Activated CD8-positive, alpha-beta memory T cell treated with anti-CD3 and anti-CD28 coated beads, Interleukin-2, amount 10 ng/mL, durations not matched to agents 7 days and 5 days (primary cell): ENCODE results near the gene PIK3R3. TPM values are rescaled to one million over a fixed set of nuclear protein-coding genes. Genes with fewer than 3 reads are reported as not detected.
A peak's percentile ranks its signal among the peaks of the same experiment; 100 is the strongest.

Source experiments
- ATAC-seq: fragments of 150-1000 bp; cut with Tn5 transposase; one replicate; pipeline ENCODE4 v1.10.0; 2021; ENCODE audit warnings: moderate library complexity
- CTCF ChIA-PET: fragments of 350-600 bp; sonication (Branson Sonifier 250); formaldehyde crosslinking; loops from one replicate; lab custom pipeline; 2021; ENCODE audit warnings: antibody characterized with exemption; lab: Charles Lee
- DNase-seq: peaks from one replicate; pipeline ENCODE4 v3.0.0-alpha.2; 2020
- H3K27ac Mint-ChIP-seq: one replicate; pipeline ENCODE4 v1.8.0; 2021; ENCODE audit warnings: mild to moderate bottlenecking, mixed read lengths
- H3K27me3 Mint-ChIP-seq: one replicate; pipeline ENCODE4 v1.8.0; 2021; ENCODE audit warnings: mixed read lengths
- H3K36me3 Mint-ChIP-seq: one replicate; pipeline ENCODE4 v1.8.0; 2021; ENCODE audit warnings: mild to moderate bottlenecking, mixed read lengths
- H3K4me1 Mint-ChIP-seq: one replicate; pipeline ENCODE4 v1.8.0; 2021; ENCODE audit warnings: mixed read lengths
- H3K4me3 Mint-ChIP-seq: one replicate; pipeline ENCODE4 v1.8.0; 2021; ENCODE audit warnings: mild to moderate bottlenecking, moderate library complexity, mixed read lengths
- H3K9me3 Mint-ChIP-seq: one replicate; pipeline ENCODE4 v1.8.0; 2022; ENCODE audit warnings: low read depth, mixed read lengths
- total RNA-seq, 2 experiments: library from RNA; stranded (reverse); gene quantifications; one replicate each; pipeline ENCODE4 v1.2.3, GENCODE V29; 2021

Gene PIK3R3
- total RNA-seq, 2 experiments from 2014 or later, result 6.7 to 9.6 TPM

GRCh38 chr1:46169811-46170454 is 37.5 kb upstream of the PIK3R3 start:
- Mint-ChIP-seq H3K36me3 (no peaks in the 10 kb centered on the region), H3K27ac (no peak overlapping the region), H3K9me3 (no peaks in the 10 kb centered on the region), H3K4me1 (peaks cover 17% of the 10 kb centered on the region), H3K27me3 (peaks cover 22% of the 10 kb centered on the region), H3K4me3 (no peak overlapping the region)
- CTCF ChIA-PET, result interaction anchor here (1.6 kb wide), 1 partner anchor 133 kb away, joined by 4 read pairs; no protein-coding TSS in a partner anchor
- no peak for ATAC-seq
- no peak for DNase-seq

- no peak overlapping the region for H3K4me3 Mint-ChIP-seq
These were observed 36.0 kb upstream of the PIK3R3 start for GRCh38 chr1:46168477-46168876.

GRCh38 chr1:46166521-46167462 is 34.4 kb upstream of the PIK3R3 start:
- Mint-ChIP-seq H3K4me1 (peaks cover 17% of the 10 kb centered on the region), H3K27me3 (peaks cover 22% of the 10 kb centered on the region), H3K4me3 (peak overlapping the region; percentile 77), H3K27ac (peak overlapping the region; percentile 85), H3K36me3 (no peaks in the 10 kb centered on the region), H3K9me3 (no peaks in the 10 kb centered on the region)
- CTCF ChIA-PET, result interaction anchor here (0.9 to 3.4 kb wide), 10 partner anchors 11 to 131 kb away, joined by 3 to 10 read pairs (median 4); no protein-coding TSS in a partner anchor
- DNase-seq, result peak; percentile 68
- peak; percentile 81 for ATAC-seq

More at GRCh38 chr1:46168477-46168876, 36.0 kb upstream of the PIK3R3 start:
- Mint-ChIP-seq H3K4me1 (peaks cover 17% of the 10 kb centered on the region), H3K27me3 (peaks cover 22% of the 10 kb centered on the region), H3K36me3 (no peaks in the 10 kb centered on the region), H3K27ac (no peak overlapping the region), H3K9me3 (no peaks in the 10 kb centered on the region)
- ATAC-seq (no peak), DNase-seq (no peak)
- CTCF ChIA-PET, result interaction anchor here (0.7 to 3.4 kb wide), 4 partner anchors 11 to 180 kb away, joined by 3 to 10 read pairs (median 5); no protein-coding TSS in a partner anchor

GRCh38 chr1:46160212-46160611 is 27.8 kb upstream of the PIK3R3 start:
- ATAC-seq, result no peak
- Mint-ChIP-seq H3K4me1 (no peaks in the 10 kb centered on the region), H3K36me3 (no peaks in the 10 kb centered on the region), H3K4me3 (no peak overlapping the region), H3K9me3 (no peaks in the 10 kb centered on the region), H3K27me3 (no peaks in the 10 kb centered on the region), H3K27ac (no peak overlapping the region)
- CTCF ChIA-PET, result interaction anchor here (0.7 kb wide), 1 partner anchor 63 kb away, joined by 3 read pairs; no protein-coding TSS in a partner anchor
- DNase-seq, result no peak

- CTCF ChIA-PET, result no interaction called here
- Mint-ChIP-seq H3K4me1 (no peaks in the 10 kb centered on the region), H3K36me3 (no peaks in the 10 kb centered on the region), H3K27me3 (no peaks in the 10 kb centered on the region), H3K9me3 (no peaks in the 10 kb centered on the region), H3K4me3 (no peak overlapping the region), H3K27ac (no peak overlapping the region)
- ATAC-seq (no peak), DNase-seq (no peak)
These were observed 27.1 kb upstream of the PIK3R3 start for GRCh38 chr1:46159516-46159915.

GRCh38 chr1:46158312-46159281 is 26.2 kb upstream of the PIK3R3 start:
- no peak overlapping the region for H3K4me3 Mint-ChIP-seq
- H3K27ac Mint-ChIP-seq, result no peak overlapping the region
- H3K36me3 Mint-ChIP-seq, result no peaks in the 10 kb centered on the region
- H3K27me3 Mint-ChIP-seq, result no peaks in the 10 kb centered on the region
- no peak for DNase-seq
- no peak for ATAC-seq
- H3K9me3 Mint-ChIP-seq, result no peaks in the 10 kb centered on the region
- no peaks in the 10 kb centered on the region for H3K4me1 Mint-ChIP-seq
- CTCF ChIA-PET, result no interaction called here

GRCh38 chr1:46157916-46158311 is 25.5 kb upstream of the PIK3R3 start:
- DNase-seq (no peak), ATAC-seq (no peak)
- Mint-ChIP-seq H3K9me3 (no peaks in the 10 kb centered on the region), H3K27me3 (no peaks in the 10 kb centered on the region), H3K27ac (no peak overlapping the region), H3K36me3 (no peaks in the 10 kb centered on the region), H3K4me1 (no peaks in the 10 kb centered on the region), H3K4me3 (no peak overlapping the region)
- CTCF ChIA-PET, result no interaction called here

GRCh38 chr1:46153732-46154131 is 21.3 kb upstream of the PIK3R3 start:
- Mint-ChIP-seq H3K9me3 (no peaks in the 10 kb centered on the region), H3K27ac (no peak overlapping the region), H3K4me3 (no peak overlapping the region), H3K4me1 (no peaks in the 10 kb centered on the region), H3K36me3 (no peaks in the 10 kb centered on the region), H3K27me3 (peaks cover 3% of the 10 kb centered on the region)
- DNase-seq (no peak), ATAC-seq (no peak)
- CTCF ChIA-PET, result no interaction called here

GRCh38 chr1:46153228-46153627 is 20.8 kb upstream of the PIK3R3 start:
- Mint-ChIP-seq H3K4me3 (no peak overlapping the region), H3K36me3 (no peaks in the 10 kb centered on the region), H3K27ac (no peak overlapping the region), H3K4me1 (no peaks in the 10 kb centered on the region), H3K9me3 (no peaks in the 10 kb centered on the region), H3K27me3 (peaks cover 3% of the 10 kb centered on the region)
- CTCF ChIA-PET, result no interaction called here
- no peak for ATAC-seq
- no peak for DNase-seq

GRCh38 chr1:46152016-46152415 is 19.6 kb upstream of the PIK3R3 start:
- Mint-ChIP-seq H3K36me3 (no peaks in the 10 kb centered on the region), H3K27me3 (peaks cover 7% of the 10 kb centered on the region), H3K4me1 (no peaks in the 10 kb centered on the region), H3K9me3 (no peaks in the 10 kb centered on the region), H3K4me3 (no peak overlapping the region), H3K27ac (no peak overlapping the region)
- CTCF ChIA-PET, result interaction anchor here (0.7 to 1.4 kb wide), 3 partner anchors 9 to 17 kb away, joined by 3 read pairs; no protein-coding TSS in a partner anchor
- ATAC-seq, result no peak
- no peak for DNase-seq

GRCh38 chr1:46150085-46150484 is 17.7 kb upstream of the PIK3R3 start:
- H3K4me3 Mint-ChIP-seq, result no peak overlapping the region
- DNase-seq (no peak), ATAC-seq (no peak)
- peaks cover 10% of the 10 kb centered on the region for H3K27me3 Mint-ChIP-seq
- no peaks in the 10 kb centered on the region for H3K9me3 Mint-ChIP-seq
- H3K36me3 Mint-ChIP-seq, result no peaks in the 10 kb centered on the region
- no peak overlapping the region for H3K27ac Mint-ChIP-seq
- H3K4me1 Mint-ChIP-seq, result no peaks in the 10 kb centered on the region
- CTCF ChIA-PET, result no interaction called here

- Mint-ChIP-seq H3K27me3 (peaks cover 10% of the 10 kb centered on the region), H3K4me3 (no peak overlapping the region), H3K27ac (no peak overlapping the region), H3K9me3 (no peaks in the 10 kb centered on the region), H3K4me1 (no peaks in the 10 kb centered on the region), H3K36me3 (no peaks in the 10 kb centered on the region)
- CTCF ChIA-PET, result interaction anchor here (1.1 to 1.2 kb wide), 2 partner anchors 24 to 113 kb away, joined by 3 read pairs; no protein-coding TSS in a partner anchor
- DNase-seq, result no peak
- ATAC-seq, result no peak
These were observed 15.9 kb upstream of the PIK3R3 start for GRCh38 chr1:46148318-46148717.
